NT2/D1 (cell line): Measurements from ENCODE around the gene MED12L.

Experiments
- DNase-seq: peaks from one replicate; pipeline ENCODE4 v3.0.0-alpha.2; 2011; ENCODE audit warnings: low read depth, low spot score
- H3K27me3 ChIP-seq: 2 replicates; pipeline ENCODE4 v1.6.0; 2011; ENCODE audit warnings: mild to moderate bottlenecking; ENCODE audit not compliant: insufficient read length, insufficient read depth
- H3K36me3 ChIP-seq: 2 replicates; pipeline ENCODE4 v1.6.1; 2011; ENCODE audit warnings: mild to moderate bottlenecking, low read length, mixed read lengths; ENCODE audit not compliant: insufficient read depth, insufficient read length
- H3K4me1 ChIP-seq: 2 replicates; pipeline ENCODE4 v1.5.1; 2011; ENCODE audit not compliant: insufficient read depth, insufficient read length
- H3K4me3 ChIP-seq: 2 replicates; pipeline ENCODE4 v1.5.1; 2011; ENCODE audit warnings: low read depth; ENCODE audit not compliant: insufficient read length
- H3K9ac ChIP-seq: 2 replicates; pipeline ENCODE4 v1.6.0; 2011; ENCODE audit warnings: low read depth; ENCODE audit not compliant: insufficient read length
- H3K9me3 ChIP-seq: 2 replicates; pipeline ENCODE4 v1.5.1; 2011; ENCODE audit warnings: mild to moderate bottlenecking, low read length; ENCODE audit not compliant: insufficient read depth
- SUZ12 ChIP-seq: IDR thresholded peaks from 2 replicates; pipeline ENCODE4 v1.6.1; 2011; ENCODE audit not compliant: insufficient read length, insufficient read depth; ENCODE audit errors: extremely low read depth
- YY1 ChIP-seq: IDR thresholded peaks from 2 replicates; pipeline ENCODE4 v1.6.1; 2011; ENCODE audit not compliant: insufficient read length, insufficient read depth
- ZNF274 ChIP-seq: IDR thresholded peaks from 2 replicates; pipeline ENCODE4 v1.6.1; 2011; ENCODE audit warnings: mild to moderate bottlenecking, low read depth, low read length

The MED12L gene

DNA sequence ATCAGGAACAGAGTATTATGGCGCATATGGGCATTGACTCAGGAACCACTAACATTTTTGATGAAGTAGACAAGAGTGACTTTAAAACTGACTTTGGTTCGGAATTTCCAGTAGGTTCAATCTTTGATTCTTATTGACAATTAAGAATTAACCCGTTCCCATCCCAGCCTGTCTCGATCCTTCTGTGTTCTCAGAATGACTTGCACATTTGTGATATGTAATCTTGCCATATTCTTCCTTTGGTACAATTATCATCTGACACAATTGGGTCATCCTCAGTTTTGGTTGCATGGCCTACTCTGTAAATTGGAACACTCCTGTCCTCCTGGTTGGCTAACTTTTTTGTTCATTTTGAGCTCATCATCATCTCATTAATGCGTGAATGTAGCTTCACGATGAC is 107.1 kb downstream of the MED12L start:
- no peak for TF ChIP-seq YY1
- no peak for TF ChIP-seq ZNF274
- TF ChIP-seq SUZ12 = no peak
- DNase-seq = no peak
- Histone ChIP-seq H3K36me3 (peaks cover 18% of the 10 kb centered on the region), H3K4me3 (no peak overlapping the region), H3K4me1 (no peaks in the 10 kb centered on the region), H3K9me3 (no peaks in the 10 kb centered on the region), H3K27me3 (no peaks in the 10 kb centered on the region), H3K9ac (no peak overlapping the region)

DNA sequence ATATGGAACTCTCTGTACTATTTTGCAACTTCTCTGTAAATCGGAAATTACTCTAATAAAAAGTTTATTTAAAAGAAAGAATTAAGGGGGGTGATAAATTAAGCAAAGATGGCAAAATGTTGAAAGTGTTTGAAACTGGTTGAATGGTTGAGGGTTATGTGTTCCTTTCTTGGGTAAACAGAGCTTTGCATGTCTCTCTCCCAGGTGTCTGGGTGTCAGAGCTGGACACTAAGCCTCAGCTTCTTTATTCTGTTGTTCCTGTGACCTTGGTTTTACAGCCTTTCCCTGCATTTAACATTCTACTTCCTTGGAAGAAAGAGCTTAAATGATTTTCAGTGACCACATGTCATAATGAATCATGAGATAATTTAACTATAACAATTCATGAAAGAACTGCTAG is 110.4 kb downstream of the MED12L start:
- no peak for DNase-seq
- Histone ChIP-seq H3K27me3 (no peaks in the 10 kb centered on the region), H3K4me3 (no peak overlapping the region), H3K36me3 (peaks cover 12% of the 10 kb centered on the region), H3K9ac (no peak overlapping the region), H3K4me1 (no peaks in the 10 kb centered on the region), H3K9me3 (no peaks in the 10 kb centered on the region)
- TF ChIP-seq YY1 (no peak), SUZ12 (no peak), ZNF274 (no peak)

DNA sequence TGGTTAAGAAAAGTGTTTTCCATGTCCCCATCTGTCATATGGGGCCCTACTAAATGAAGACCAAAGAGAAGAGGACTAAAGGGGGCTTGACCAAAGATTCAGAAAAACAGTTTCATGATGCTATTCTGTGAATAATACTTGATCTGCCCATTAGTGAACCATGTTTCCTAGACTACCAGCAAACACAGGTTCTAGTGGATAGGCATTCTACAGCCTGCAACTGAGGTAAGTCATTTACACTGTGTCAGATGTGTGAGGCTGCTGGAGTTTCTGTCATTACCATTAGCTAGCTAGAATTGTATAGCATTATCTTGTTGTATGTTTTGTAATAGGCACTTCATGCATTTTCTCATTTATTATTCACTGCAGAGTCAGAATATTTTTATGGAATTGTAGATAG is 111.0 kb downstream of the MED12L start:
- H3K9me3 ChIP-seq = no peaks in the 10 kb centered on the region
- TF ChIP-seq ZNF274 (no peak), SUZ12 (no peak), YY1 (no peak)
- no peak overlapping the region for H3K4me3 ChIP-seq
- DNase-seq = no peak
- H3K27me3 ChIP-seq = no peaks in the 10 kb centered on the region
- peaks cover 9% of the 10 kb centered on the region for H3K36me3 ChIP-seq
- H3K4me1 ChIP-seq = no peaks in the 10 kb centered on the region
- H3K9ac ChIP-seq = no peak overlapping the region

DNA sequence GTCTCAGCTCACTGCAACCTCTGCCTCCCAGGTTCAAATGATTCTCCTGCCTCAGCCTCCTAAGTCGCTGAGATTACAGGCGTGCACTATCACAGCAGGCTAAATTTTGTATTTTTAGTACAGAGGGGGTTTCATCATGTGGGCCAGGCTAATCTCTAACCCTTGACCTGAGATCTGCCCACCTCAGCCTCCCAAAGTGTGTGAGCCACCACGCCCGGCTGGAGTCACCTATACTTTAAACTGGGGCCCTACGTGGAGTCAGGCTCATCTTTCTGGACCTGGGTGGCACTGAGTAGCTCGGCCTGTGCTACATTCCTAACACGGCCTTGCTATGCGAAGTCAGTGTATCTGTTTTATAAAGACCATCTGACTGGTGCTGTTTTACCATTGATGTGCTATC is 111.8 kb downstream of the MED12L start:
- TF ChIP-seq YY1 (no peak), SUZ12 (no peak), ZNF274 (no peak)
- Histone ChIP-seq H3K27me3 (no peaks in the 10 kb centered on the region), H3K4me3 (no peak overlapping the region), H3K4me1 (no peaks in the 10 kb centered on the region), H3K9ac (no peak overlapping the region), H3K36me3 (peaks cover 9% of the 10 kb centered on the region), H3K9me3 (no peaks in the 10 kb centered on the region)
- DNase-seq = no peak

DNA sequence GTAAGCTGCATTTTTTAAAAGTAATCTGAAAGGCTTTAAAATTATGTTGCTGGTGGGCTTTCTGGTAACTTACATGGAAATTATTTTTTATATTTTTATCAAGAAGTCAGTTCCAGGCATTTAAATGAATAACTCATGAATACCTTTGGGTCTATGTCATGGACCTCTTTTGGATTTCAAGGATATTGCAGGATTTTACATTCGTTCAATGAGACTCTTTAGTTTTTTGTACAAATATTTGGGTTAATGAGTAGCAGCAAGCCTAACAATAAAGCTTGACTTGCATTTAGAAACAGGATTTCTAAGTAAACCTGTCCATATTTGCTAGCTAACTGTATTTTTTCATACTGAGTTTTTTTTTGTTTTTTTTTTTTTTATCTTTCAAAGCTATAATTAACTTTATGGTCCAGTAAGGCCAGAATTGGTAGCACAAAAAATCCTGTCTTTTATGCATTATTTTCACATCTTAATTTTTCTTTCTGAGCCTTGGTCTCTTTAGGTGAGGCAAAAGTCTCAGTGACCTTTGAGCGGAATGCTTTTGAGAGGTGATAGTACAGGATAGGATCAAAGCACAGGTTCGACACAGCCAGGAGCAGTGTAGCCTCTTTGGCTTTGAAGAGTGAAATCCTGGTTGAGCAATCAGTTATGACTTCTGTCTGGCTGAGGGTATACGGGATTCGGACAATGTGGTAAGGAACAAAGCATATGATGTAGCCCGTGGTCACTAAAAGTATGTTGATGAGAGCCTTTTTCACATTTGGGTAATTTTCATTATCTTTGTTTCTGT is 112.7 kb downstream of the MED12L start:
- Histone ChIP-seq H3K4me1 (no peaks in the 10 kb centered on the region), H3K4me3 (no peak overlapping the region), H3K27me3 (no peaks in the 10 kb centered on the region), H3K9ac (no peak overlapping the region), H3K36me3 (peaks cover 5% of the 10 kb centered on the region), H3K9me3 (no peaks in the 10 kb centered on the region)
- no peak for TF ChIP-seq SUZ12
- no peak for TF ChIP-seq YY1
- no peak for TF ChIP-seq ZNF274
- no peak for DNase-seq

DNA sequence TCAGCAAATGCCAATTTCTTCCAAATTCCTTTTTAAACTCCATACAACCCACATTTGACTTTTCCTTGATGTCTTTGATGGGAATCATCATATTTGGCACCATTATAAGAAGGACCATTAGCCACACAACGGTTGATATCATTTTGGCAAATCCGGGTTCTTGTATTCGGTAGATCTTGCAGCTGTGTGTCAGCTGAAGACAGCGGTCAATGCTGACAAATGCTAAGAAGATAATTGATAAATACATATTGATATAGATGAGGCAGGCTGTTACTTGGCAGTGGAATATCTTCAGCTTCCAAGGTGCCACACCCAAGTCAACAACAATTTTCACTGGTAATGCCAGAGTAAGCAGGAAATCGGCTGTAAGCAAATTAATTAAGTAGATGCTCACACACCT is 113.4 kb downstream of the MED12L start:
- no peak overlapping the region for H3K9ac ChIP-seq
- peaks cover 2% of the 10 kb centered on the region for H3K36me3 ChIP-seq
- no peaks in the 10 kb centered on the region for H3K27me3 ChIP-seq
- no peaks in the 10 kb centered on the region for H3K9me3 ChIP-seq
- no peak overlapping the region for H3K4me3 ChIP-seq
- DNase-seq = no peak
- no peak for TF ChIP-seq SUZ12
- no peak for TF ChIP-seq YY1
- no peak for TF ChIP-seq ZNF274
- H3K4me1 ChIP-seq = no peaks in the 10 kb centered on the region

DNA sequence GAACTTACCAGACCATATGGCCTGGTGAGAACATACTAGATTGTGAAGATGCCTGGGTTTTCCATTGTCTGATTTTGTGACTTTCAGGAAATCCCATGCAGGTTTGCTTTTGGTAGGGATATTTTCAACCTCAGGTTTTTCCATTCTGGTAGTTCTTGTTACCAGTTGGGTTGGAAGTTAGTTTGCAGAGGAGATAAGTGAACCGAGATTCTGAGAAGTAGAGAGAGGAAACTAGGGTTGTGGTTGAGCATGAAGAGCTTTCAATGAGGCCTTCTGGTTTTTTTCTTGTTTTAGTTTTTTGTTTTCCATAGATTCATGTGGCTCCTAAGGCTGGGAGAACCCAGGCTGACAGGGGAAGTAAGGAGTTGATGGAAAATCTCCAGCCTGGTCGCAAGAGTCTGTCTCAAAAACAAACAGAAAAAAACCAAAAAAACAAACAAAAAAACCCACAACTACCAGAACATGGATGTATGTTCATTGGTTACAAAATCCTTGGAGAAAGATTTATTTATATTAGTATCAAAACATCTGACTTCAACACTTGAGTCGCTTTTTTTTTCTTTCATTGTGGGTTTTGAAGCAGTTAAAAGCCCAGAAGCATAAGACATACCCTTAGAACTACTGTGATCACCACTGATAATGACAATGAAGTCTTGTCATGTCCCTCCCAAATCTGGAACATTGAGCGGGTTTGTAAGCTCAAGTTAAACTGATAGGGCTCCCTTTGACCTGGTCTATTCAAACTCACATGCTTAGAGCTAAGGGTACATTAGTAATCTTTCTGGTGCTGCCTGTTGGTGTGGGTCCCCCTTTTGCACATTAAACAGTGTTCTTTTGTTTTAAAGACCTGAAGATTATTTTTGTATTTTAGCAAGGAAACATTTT is 114.3 kb downstream of the MED12L start:
- Histone ChIP-seq H3K27me3 (no peaks in the 10 kb centered on the region), H3K4me1 (no peaks in the 10 kb centered on the region), H3K4me3 (no peak overlapping the region), H3K9ac (no peak overlapping the region), H3K36me3 (no peaks in the 10 kb centered on the region), H3K9me3 (no peaks in the 10 kb centered on the region)
- no peak for DNase-seq
- TF ChIP-seq SUZ12 (no peak), YY1 (no peak), ZNF274 (no peak)
